H1 (cell line): ENCODE measurements around the gene AOAH. TPM values are rescaled to one million over a fixed set of nuclear protein-coding genes. Genes with fewer than 3 reads are reported as not detected.

Source experiments
- CHD7 ChIP-seq: fragments of 300-600 bp; sonication (generic); IDR thresholded peaks from 2 replicates; pipeline ENCODE4 v1.7.1; 2012; ENCODE audit warnings: low read length, moderate library complexity, mild to moderate bottlenecking, inconsistent platforms; ENCODE audit not compliant: insufficient replicate concordance
- HDAC2 ChIP-seq, 2 experiments: fragments of 300-600 bp in 1 of 2; sonication (generic) in 1 of 2; IDR thresholded peaks; 2 replicates each; pipeline ENCODE4 v1.6.1; 2011 to 2012; ENCODE audit warnings: low read depth in 2 of 2, low read length in 2 of 2, mild to moderate bottlenecking in 2 of 2, moderate library complexity in 2 of 2, borderline replicate concordance in 1 of 2, inconsistent platforms in 1 of 2
- NRF1 ChIP-seq: IDR thresholded peaks from 2 replicates; pipeline ENCODE4 v1.6.1; 2011; ENCODE audit warnings: mild to moderate bottlenecking, low read depth, low read length, improper control_type of control experiment
- POLR2A ChIP-seq, 2 experiments: IDR thresholded peaks; 1 replicate in 1 of 2; 2 replicates in 1 of 2; pipeline ENCODE4 v1.6.1; 2011; ENCODE audit warnings: low read depth in 2 of 2, low read length in 2 of 2, mild to moderate bottlenecking in 2 of 2; ENCODE audit errors: control extremely low read depth in 1 of 2
- RBBP5 ChIP-seq: IDR thresholded peaks from 2 replicates; pipeline ENCODE4 v1.7.1; 2012; ENCODE audit warnings: low read depth, mild to moderate bottlenecking, inconsistent platforms, low read length, moderate library complexity, borderline replicate concordance
- SIX5 ChIP-seq: IDR thresholded peaks from 2 replicates; pipeline ENCODE4 v1.6.1; 2011; ENCODE audit warnings: mild to moderate bottlenecking, low read depth, low read length
- TBP ChIP-seq: IDR thresholded peaks from 2 replicates; pipeline ENCODE4 v1.6.1; 2011; ENCODE audit warnings: low read depth, low read length, improper control_type of control experiment
- TCF12 ChIP-seq: IDR thresholded peaks from 2 replicates; pipeline ENCODE4 v1.6.1; 2011; ENCODE audit warnings: low read depth, mild to moderate bottlenecking, low read length
- USF2 ChIP-seq: IDR thresholded peaks from 2 replicates; pipeline ENCODE4 v1.6.1; 2011; ENCODE audit warnings: low read length, improper control_type of control experiment
- YY1 ChIP-seq: IDR thresholded peaks from 2 replicates; pipeline ENCODE4 v1.6.1; 2011; ENCODE audit warnings: low read depth, mild to moderate bottlenecking, low read length
- polyA plus RNA-seq, 7 experiments: library from polyadenylated mRNA; depleted of rRNA in 3 of 7; stranded (reverse) in 5 of 7; unstranded in 2 of 7; fragments of >200 nt in 5 of 7; fragments of 200-250 nt in 2 of 7; gene quantifications; 1 replicate in 5 of 7; 2 replicates in 1 of 7; 4 replicates in 1 of 7; pipeline versions ENCODE4 v1.2.1 to v1.2.3, GENCODE V29; 2011 to 2013; ENCODE audit warnings: missing spikeins in 2 of 7, mixed read lengths in 2 of 7
- total RNA-seq: library from RNA; stranded (reverse); fragmentation: NEBNext Ultra II Directional; extraction: Animal tissue kit (Norgen Biotek cat#: 25700); gene quantifications from 2 replicates; pipeline ENCODE4 v1.2.1, GENCODE V29; 2021
- TF ChIP-seq, protein P1 (sequence below): IDR thresholded peaks from 2 replicates; pipeline ENCODE4 v1.6.1; 2012; ENCODE audit warnings: inconsistent platforms

AOAH gene
- total and polyA plus RNA-seq, 2 of the 8 experiments (the other 6 are each of a cell fraction or from before 2014, with no cell fraction given): 0.08 TPM; not detected in 1

GRCh38 chr7:36750451-36750850 is 26.2 kb upstream of the AOAH start (continued):
- TF ChIP-seq CHD7 (no peak), NRF1 (no peak), USF2 (no peak), TCF12 (no peak), HDAC2 (IDR thresholded peaks at IDR 0.05; ENCODE audit: borderline replicate concordance in 1 of 2, low read depth in 2 of 2, low read length in 2 of 2) (no peak), SIX5 (no peak), POLR2A (IDR thresholded peaks at IDR 0.05; ENCODE audit: control extremely low read depth in 1 of 2, low read depth in 2 of 2, low read length in 2 of 2) (no peak), TBP (no peak), RBBP5 (no peak), YY1 (no peak)
- TF ChIP-seq, protein P1, sequence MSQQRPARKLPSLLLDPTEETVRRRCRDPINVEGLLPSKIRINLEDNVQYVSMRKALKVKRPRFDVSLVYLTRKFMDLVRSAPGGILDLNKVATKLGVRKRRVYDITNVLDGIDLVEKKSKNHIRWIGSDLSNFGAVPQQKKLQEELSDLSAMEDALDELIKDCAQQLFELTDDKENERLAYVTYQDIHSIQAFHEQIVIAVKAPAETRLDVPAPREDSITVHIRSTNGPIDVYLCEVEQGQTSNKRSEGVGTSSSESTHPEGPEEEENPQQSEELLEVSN: no peak
